Heart left ventricle (tissue), 16 donors: Measurements from ENCODE around the gene SPPL2B. TPM values are rescaled to one million over a fixed set of nuclear protein-coding genes. Genes with fewer than 3 reads are reported as not detected.
A peak's percentile ranks its signal among the peaks of the same experiment; 100 is the strongest.
"Not testable (repeated sequence)": the region's sequence is repeated elsewhere in the genome, so short reads cannot be mapped to it uniquely, and the experiment has no call there.

ENCODE experiments used
- ATAC-seq, 4 donors: fragments of 200-7000 bp; cut with Tn5 transposase; one replicate each; pipeline ENCODE4 v1.9.1; 2020 to 2022; ENCODE audit warnings: moderate library complexity in 4 of 4, mild to moderate bottlenecking in 3 of 4, moderate number of reproducible peaks in 1 of 4
- DNase-seq, 5 donors: peaks; one replicate each; pipeline ENCODE4 v3.0.0-alpha.2; 2020
- H3K27ac ChIP-seq, 12 donors: fragments of 200-600 bp; sonication (generic) in 4 of 12; one replicate each; pipeline versions ENCODE4 v1.5.0 to v1.8.0; 2016 to 2022; ENCODE audit warnings: mild to moderate bottlenecking in 2 of 12
- H3K27me3 ChIP-seq, 9 donors: fragments of 200-600 bp; sonication (generic) in 2 of 9; one replicate each; pipeline versions ENCODE4 v1.5.1 to v1.8.0; 2016 to 2022; ENCODE audit warnings: mild to moderate bottlenecking in 3 of 9
- H3K36me3 ChIP-seq, 9 donors: fragments of 200-600 bp; sonication (generic) in 2 of 9; one replicate each; pipeline versions ENCODE4 v1.5.0 to v1.8.0; 2018 to 2022; ENCODE audit warnings: mild to moderate bottlenecking in 2 of 9
- H3K4me1 ChIP-seq, 12 donors: fragments of 200-600 bp; sonication (generic) in 4 of 12; one replicate each; pipeline versions ENCODE4 v1.5.0 to v1.8.0; 2016 to 2022; ENCODE audit warnings: mild to moderate bottlenecking in 3 of 12
- H3K4me3 ChIP-seq, 12 donors: fragments of 200-600 bp; sonication (generic) in 4 of 12; one replicate each; pipeline versions ENCODE4 v1.5.0 to v1.8.0; 2017 to 2022; ENCODE audit warnings: mild to moderate bottlenecking in 9 of 12, moderate library complexity in 4 of 12
- H3K9me3 ChIP-seq, 12 donors: fragments of 200-600 bp; sonication (generic) in 4 of 12; one replicate each; pipeline versions ENCODE4 v1.5.0 to v1.8.0; 2016 to 2022; ENCODE audit warnings: mild to moderate bottlenecking in 1 of 12
- POLR2A ChIP-seq, 2 donors: fragments of 450-650 bp; IDR thresholded peaks; one replicate each; pipeline ENCODE4 v1.6.1; 2017; ENCODE audit warnings: antibody characterized with exemption in 2 of 2, mild to moderate bottlenecking in 2 of 2, moderate library complexity in 2 of 2
- WGBS, 4 donors: extraction: QIAGEN DNeasy Blood & Tissue Kit in 2 of 4; methylation state at CpG; one replicate each; pipeline versions ENCODE4 v1.1.5 to v1.1.7; 2013 to 2018; 5-methylcytosine and 5-hydroxymethylcytosine counted together
- intact Hi-C, 10 donors: fragments of 100-400 bp; cut with DNase I; formaldehyde crosslinking; loops; one replicate each; pipeline versions ENCODE4 v1.11.1 to v1.14.2; 2022
- long read RNA-seq, 3 donors: library from polyadenylated mRNA; unstranded; transcript quantifications; one replicate each; pipeline ENCODE4 v2.0.0, GENCODE V29; 2020 to 2021
- polyA plus RNA-seq, 2 donors: library from polyadenylated mRNA; stranded (reverse); fragments of 200-250 nt; gene quantifications; one replicate each; pipeline ENCODE4 v1.2.3, GENCODE V29; 2013
- total RNA-seq, 9 donors: library from RNA; depleted of rRNA in 2 of 9; stranded (reverse); fragments of >200 nt in 2 of 9; fragmentation: NEBNext Ultra II Directional in 3 of 9; extraction: Animal tissue kit (Norgen Biotek cat#: 25700) in 3 of 9; gene quantifications; one replicate each; pipeline versions ENCODE4 v1.1.0 to v1.2.4, GENCODE V29; 2016 to 2023
- TF ChIP-seq, protein P1 (sequence below), 12 donors: fragments of 200-600 bp; sonication (generic) in 4 of 12; IDR thresholded peaks; one replicate each; pipeline versions ENCODE4 v1.5.0 to v1.8.0; 2018 to 2022; ENCODE audit warnings: antibody characterized with exemption in 12 of 12, mild to moderate bottlenecking in 5 of 12
- donor health status: ischemic (EF 13 %, LVEDD 7.1; RV severe dilation, severe dysfunction).
- donor health status: healthy with polysubstance abuse.
- donor health status: DM: no; HTN: yes; CAD: no.
- donor health status: DM: no; HTN: no; CAD: no.
- donor health status: ischemic (EF 25% LVEDD 6.9; RV normal size, moderate dysfunction).
- donor health status: ischemic (EF 25% LVEDD 5.7; RV mildly dilated, moderate dysfunction).
- donor health status: healthy.
- donor health status: DM: yes; HTN: yes; CAD: no.
- donor health status: ischemic (EF 35%, LVEDD 5.7; RV mildly dilated, moderate dysfunction).
- donor health status: nonischemic (EF 11% LVEDD 7.7; RV severe dilation, severe dysfunction).
- donor health status: DM: yes; HTN: yes; CAD: no.
- donor health status: PGD.
- donor health status: ischemic (EF 29% LVEDD 5.4; RV normal size, mild dysfunction).
- donor health status: nonischemic (EF 23%, LVEDD 6.1; RV moderate dilation, normal function).

The SPPL2B gene, protein sequence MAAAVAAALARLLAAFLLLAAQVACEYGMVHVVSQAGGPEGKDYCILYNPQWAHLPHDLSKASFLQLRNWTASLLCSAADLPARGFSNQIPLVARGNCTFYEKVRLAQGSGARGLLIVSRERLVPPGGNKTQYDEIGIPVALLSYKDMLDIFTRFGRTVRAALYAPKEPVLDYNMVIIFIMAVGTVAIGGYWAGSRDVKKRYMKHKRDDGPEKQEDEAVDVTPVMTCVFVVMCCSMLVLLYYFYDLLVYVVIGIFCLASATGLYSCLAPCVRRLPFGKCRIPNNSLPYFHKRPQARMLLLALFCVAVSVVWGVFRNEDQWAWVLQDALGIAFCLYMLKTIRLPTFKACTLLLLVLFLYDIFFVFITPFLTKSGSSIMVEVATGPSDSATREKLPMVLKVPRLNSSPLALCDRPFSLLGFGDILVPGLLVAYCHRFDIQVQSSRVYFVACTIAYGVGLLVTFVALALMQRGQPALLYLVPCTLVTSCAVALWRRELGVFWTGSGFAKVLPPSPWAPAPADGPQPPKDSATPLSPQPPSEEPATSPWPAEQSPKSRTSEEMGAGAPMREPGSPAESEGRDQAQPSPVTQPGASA
- total RNA-seq (10 to 100 TPM; 17.6 to 30.9 (median 21.6) TPM), polyA plus RNA-seq (10 to 100 TPM; 18.9 to 31.2 TPM)
- long read RNA-seq, donor 1, transcript SPPL2B-209 (15 exons, 3,456 nt): major isoform, 6 of 40 reads
- long read RNA-seq, donor 1, partial matches to known transcripts: 27 of 40 reads
- long read RNA-seq, donor 1, other reads (novel, unspliced or antisense): 7 of 40 reads
- long read RNA-seq, donor 2, transcript SPPL2B-212 (8 exons, 2,459 nt): minor isoform, 7 of 94 reads
- long read RNA-seq, donor 2, transcript SPPL2B-209 (15 exons, 3,456 nt): major isoform, 30 of 94 reads
- long read RNA-seq, donor 2, partial matches to known transcripts: 39 of 94 reads
- long read RNA-seq, donor 2, other reads (novel, unspliced or antisense): 17 of 94 reads
- long read RNA-seq, donor 3, transcript SPPL2B-209 (15 exons, 3,456 nt): major isoform, 8 of 30 reads
- long read RNA-seq, donor 3, partial matches to known transcripts: 7 of 30 reads
- long read RNA-seq, donor 3, other reads (novel, unspliced or antisense): 14 of 30 reads

DNA sequence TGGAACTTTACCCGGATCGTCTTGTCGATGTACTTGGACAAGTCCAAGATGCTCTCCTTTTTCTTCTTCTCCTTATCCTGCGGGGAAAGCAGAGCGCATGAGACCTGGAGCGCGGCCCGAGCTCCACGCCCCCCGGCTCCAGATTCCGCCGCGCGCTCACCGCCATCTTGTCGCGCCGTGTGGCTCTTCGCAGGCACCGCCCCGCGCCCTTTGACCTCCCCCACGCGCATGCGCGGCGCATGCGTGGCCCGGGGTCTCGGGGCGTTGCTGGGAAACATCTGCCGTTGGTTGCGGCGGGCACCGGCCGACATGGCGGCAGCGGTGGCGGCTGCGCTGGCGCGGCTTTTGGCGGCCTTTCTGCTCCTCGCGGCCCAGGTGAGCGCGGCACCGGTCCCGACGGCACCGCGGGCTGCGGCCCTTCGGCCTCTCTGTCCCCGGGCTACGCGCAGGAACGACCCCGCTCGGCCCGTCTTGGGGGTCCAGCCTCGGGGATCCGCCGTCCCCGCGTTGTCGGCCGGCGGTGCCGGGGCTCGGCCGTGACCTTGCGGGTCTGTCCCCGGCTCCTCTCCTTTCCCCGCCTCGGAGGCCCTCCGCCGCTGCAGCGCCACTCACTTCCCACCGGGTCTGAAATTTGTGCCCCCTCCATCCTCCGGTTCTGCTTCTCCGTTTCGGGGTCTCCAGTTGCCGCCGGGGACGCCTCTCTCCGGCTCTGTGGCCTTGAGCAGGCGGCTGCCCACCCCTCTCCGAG lies at the start of gene SPPL2B, which contains the start of gene LSM7:
SPPL2B (plus strand) TSS at position 284 of the 748 bp plus-strand sequence; CDS start at position 310, 26 bp downstream.
LSM7 (minus strand) TSS at position 186 of the 748 bp plus-strand sequence; CDS start at position 166, 20 bp downstream.
- Histone ChIP-seq H3K9me3 (no peaks in the 10 kb centered on the region), H3K4me3 (peak within 1 kb of the TSS; percentile 73 to 100 (median 98)), H3K27ac (peak within 1 kb of the TSS in 11 of 12 donors; percentile 56 to 90 (median 81)), H3K4me1 (peaks cover 5 to 63% (median 45%) of the 10 kb centered on the region in 12 donors), H3K27me3 (no peaks in the 10 kb centered on the region), H3K36me3 (peaks cover 0 to 22% (median 8%) of the 10 kb centered on the region in 9 donors)
- peak in 1 of 2 donors; percentile 89 for TF ChIP-seq POLR2A (IDR thresholded peaks at IDR 0.05)
- TF ChIP-seq, protein P1, sequence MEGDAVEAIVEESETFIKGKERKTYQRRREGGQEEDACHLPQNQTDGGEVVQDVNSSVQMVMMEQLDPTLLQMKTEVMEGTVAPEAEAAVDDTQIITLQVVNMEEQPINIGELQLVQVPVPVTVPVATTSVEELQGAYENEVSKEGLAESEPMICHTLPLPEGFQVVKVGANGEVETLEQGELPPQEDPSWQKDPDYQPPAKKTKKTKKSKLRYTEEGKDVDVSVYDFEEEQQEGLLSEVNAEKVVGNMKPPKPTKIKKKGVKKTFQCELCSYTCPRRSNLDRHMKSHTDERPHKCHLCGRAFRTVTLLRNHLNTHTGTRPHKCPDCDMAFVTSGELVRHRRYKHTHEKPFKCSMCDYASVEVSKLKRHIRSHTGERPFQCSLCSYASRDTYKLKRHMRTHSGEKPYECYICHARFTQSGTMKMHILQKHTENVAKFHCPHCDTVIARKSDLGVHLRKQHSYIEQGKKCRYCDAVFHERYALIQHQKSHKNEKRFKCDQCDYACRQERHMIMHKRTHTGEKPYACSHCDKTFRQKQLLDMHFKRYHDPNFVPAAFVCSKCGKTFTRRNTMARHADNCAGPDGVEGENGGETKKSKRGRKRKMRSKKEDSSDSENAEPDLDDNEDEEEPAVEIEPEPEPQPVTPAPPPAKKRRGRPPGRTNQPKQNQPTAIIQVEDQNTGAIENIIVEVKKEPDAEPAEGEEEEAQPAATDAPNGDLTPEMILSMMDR (IDR thresholded peaks at IDR 0.05): no peak
- intact Hi-C loops: loop anchor here in 2 of 10 donors (5.0 kb wide), 2 partner anchors 176 to 311 kb away; partner anchors contain the start of genes AP3D1 (in 1 of the 2) and BTBD2 (in 1 of the 2)
- ATAC-seq: peak; percentile 82 to 97 (median 94)
- DNase-seq: peak; percentile 91 to 96 (median 93)
- WGBS, 4 donors: 0 to 1% (median 0%) methylated on average over 30 to 89 of the region's 89 CpGs

DNA sequence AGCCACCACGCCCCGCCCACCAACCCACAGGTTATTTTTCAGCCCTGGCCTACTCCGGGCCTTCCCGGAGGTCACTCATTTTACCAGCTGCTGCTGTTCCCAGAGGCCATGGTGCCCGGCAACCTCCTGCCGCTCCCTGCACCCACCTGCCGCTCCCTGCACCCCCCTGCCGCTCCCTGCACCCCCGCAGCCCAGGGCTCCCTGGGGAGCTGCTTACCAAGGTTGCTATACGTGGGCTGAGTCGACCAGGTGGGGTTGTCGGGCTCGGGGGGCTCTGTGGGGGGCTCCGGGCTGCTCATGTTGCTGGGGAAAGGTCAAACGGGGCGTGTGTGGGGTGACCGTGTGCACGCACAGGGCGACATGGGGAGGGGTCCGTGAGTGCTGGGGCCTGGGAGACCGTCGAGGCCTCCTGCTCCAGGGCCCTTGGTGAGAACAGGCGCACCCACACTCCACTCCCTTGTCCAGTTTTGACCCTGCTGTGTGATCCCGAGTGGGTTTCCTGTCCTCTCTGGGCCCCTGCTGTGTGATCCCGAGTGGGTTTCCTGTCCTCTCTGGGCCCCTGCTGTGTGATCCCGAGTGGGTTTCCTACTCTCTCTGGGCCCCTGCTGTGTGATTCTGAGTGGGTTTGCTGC lies 47.7 kb upstream of the SPPL2B start:
- 75 to 83% (median 76%) methylated on average over 17 to 26 of the region's 26 CpGs for WGBS, 4 donors
- Histone ChIP-seq H3K36me3 (peaks cover 0 to 12% (median 0%) of the 10 kb centered on the region in 9 donors), H3K27ac (no peak overlapping the region), H3K27me3 (peaks cover 0 to 11% (median 0%) of the 10 kb centered on the region in 9 donors), H3K4me3 (no peak overlapping the region), H3K4me1 (peaks cover 0 to 20% (median 13%) of the 10 kb centered on the region in 12 donors), H3K9me3 (no peaks in the 10 kb centered on the region)
- ATAC-seq: no peak
- DNase-seq: no peak
- intact Hi-C loops: loop anchor here in 1 of 10 donors (10.0 kb wide), 1 partner anchor 114 kb away; no protein-coding TSS in a partner anchor
- TF ChIP-seq POLR2A (IDR thresholded peaks at IDR 0.05): no peak
- TF ChIP-seq, protein P1 (IDR thresholded peaks at IDR 0.05): no peak

DNA sequence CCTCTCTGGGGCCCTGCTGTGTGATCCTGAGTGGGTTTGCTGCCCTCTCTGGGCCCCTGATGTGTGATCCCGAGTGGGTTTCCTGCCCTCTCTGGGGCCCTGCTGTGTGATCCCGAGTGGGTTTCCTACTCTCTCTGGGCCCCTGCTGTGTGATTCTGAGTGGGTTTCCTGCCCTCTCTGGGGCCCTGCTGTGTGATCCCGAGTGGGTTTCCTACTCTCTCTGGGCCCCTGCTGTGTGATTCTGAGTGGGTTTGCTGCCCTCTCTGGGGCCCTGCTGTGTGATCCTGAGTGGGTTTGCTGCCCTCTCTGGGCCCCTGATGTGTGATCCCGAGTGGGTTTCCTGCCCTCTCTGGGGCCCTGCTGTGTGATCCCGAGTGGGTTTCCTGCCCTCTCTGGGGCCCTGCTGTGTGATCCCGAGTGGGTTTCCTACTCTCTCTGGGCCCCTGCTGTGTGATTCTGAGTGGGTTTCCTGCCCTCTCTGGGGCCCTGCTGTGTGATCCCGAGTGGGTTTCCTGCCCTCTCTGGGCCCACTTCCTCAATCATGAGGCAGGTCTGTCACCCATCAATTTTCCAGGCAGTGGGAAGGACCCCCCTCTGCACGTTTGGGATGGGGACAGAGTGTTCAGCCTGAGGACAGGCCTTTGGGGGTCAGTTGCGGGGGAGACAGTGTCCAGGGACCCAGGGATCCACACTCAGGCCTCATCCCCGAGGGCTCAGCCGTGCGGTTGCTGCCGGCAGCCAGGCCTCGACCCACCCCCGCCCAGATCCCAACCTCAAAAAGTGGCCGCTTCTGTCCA lies 47.0 kb upstream of the SPPL2B start:
- H3K4me3 ChIP-seq: peak overlapping the region in 11 of 12 donors; percentile 22 to 61 (median 48)
- peak in 2 of 4 donors; percentile 26 to 27 for ATAC-seq
- peak overlapping the region in 9 of 12 donors; percentile 10 to 82 (median 57) for H3K27ac ChIP-seq
- intact Hi-C loops: loop anchor here in 1 of 10 donors (10.0 kb wide), 1 partner anchor 113 kb away; no protein-coding TSS in a partner anchor
- H3K36me3 ChIP-seq, DNase-seq, H3K9me3 ChIP-seq: not testable (repeated sequence)
- peaks cover 0 to 18% (median 10%) of the 10 kb centered on the region in 12 donors for H3K4me1 ChIP-seq
- WGBS, 4 donors: 18 to 25% (median 19%) methylated on average over 9 to 16 of the region's 16 CpGs
- peaks cover 0 to 16% (median 0%) of the 10 kb centered on the region in 9 donors for H3K27me3 ChIP-seq
